GM23338 (cell line): ENCODE measurements around the gene PROKR2.

Experiments
- CTCF ChIP-seq, 2 experiments: fragments of 200-600 bp in 1 of 2; sonication (generic) in 1 of 2; conservative IDR thresholded peaks; 2 replicates each; pipeline versions ENCODE4 v1.5.1 to v1.6.1; 2016 to 2017; ENCODE audit warnings: antibody characterized with exemption in 2 of 2, low read depth in 2 of 2, mild to moderate bottlenecking in 2 of 2, moderate library complexity in 1 of 2
- EZH2 ChIP-seq: fragments of 200-600 bp; sonication (generic); IDR thresholded peaks from one replicate; pipeline ENCODE4 v1.8.0; 2017; ENCODE audit warnings: antibody characterized with exemption, mild to moderate bottlenecking, low read depth; ENCODE audit not compliant: unreplicated experiment
- EZH2phosphoT487 ChIP-seq: fragments of 200-600 bp; sonication (generic); IDR thresholded peaks from one replicate; pipeline ENCODE4 v1.8.1; 2018; ENCODE audit warnings: antibody characterized with exemption; ENCODE audit not compliant: unreplicated experiment
- JUNB ChIP-seq: IDR thresholded peaks from one replicate; pipeline ENCODE4 v1.6.1; 2016; ENCODE audit warnings: antibody characterized with exemption; ENCODE audit not compliant: unreplicated experiment
- NANOG ChIP-seq: IDR thresholded peaks from 2 replicates; pipeline ENCODE4 v1.6.1; 2016; ENCODE audit warnings: antibody characterized with exemption, borderline replicate concordance
- POLR2AphosphoS5 ChIP-seq: IDR thresholded peaks from 2 replicates; pipeline ENCODE4 v1.6.1; 2016; ENCODE audit warnings: antibody characterized with exemption, low read depth
- ZNF114 ChIP-seq: fragments of 250-450 bp; sonication (Bioruptor Pico); IDR thresholded peaks from 2 replicates; pipeline ENCODE4 v1.5.0; 2020; ENCODE audit warnings: mild to moderate bottlenecking, moderate library complexity
- ZNF331 ChIP-seq: fragments of 250-450 bp; sonication (Bioruptor Pico); IDR thresholded peaks from 2 replicates; pipeline ENCODE4 v1.5.0; 2020; ENCODE audit warnings: low read depth, mild to moderate bottlenecking, moderate library complexity
- ZNF462 ChIP-seq: fragments of 250-450 bp; sonication (Bioruptor Pico); IDR thresholded peaks from 2 replicates; pipeline ENCODE4 v1.5.0; 2020; ENCODE audit warnings: mild to moderate bottlenecking, moderate library complexity
- TF ChIP-seq, protein P1 (sequence below): IDR thresholded peaks from one replicate; pipeline ENCODE4 v1.6.1; 2018; ENCODE audit warnings: antibody characterized with exemption; ENCODE audit not compliant: unreplicated experiment
- TF ChIP-seq, protein P2 (sequence below): IDR thresholded peaks from 2 replicates; pipeline ENCODE4 v1.6.1; 2016; ENCODE audit warnings: antibody characterized with exemption

DNA sequence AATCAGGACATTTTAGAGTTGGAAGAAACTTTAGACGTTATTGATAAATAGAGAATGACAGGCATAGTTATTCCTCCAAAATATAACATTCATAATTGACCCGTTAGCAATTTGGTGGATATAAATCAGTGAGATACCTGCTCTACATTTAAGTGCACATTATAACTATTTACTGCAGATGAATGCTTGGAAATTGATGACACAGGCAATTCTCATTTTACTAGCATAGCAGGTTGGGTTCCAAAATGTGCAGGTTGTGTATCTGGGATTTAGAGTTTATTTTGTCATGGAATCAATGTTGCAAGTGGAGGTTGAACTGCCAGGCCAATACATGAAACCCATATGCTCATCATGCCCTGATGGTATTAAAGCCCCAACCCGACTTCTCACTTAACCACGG is 44.4 kb upstream of the PROKR2 start:
- TF ChIP-seq CTCF (conservative IDR thresholded peaks at IDR 0.05; ENCODE audit: low read depth in 2 of 2) = no peak
- TF ChIP-seq JUNB = no peak
- no peak for TF ChIP-seq EZH2phosphoT487
- no peak for TF ChIP-seq NANOG
- no peak for TF ChIP-seq POLR2AphosphoS5
- no peak for TF ChIP-seq ZNF331 (CRISPR knock-in tag)
- no peak for TF ChIP-seq EZH2
- TF ChIP-seq, protein P1, sequence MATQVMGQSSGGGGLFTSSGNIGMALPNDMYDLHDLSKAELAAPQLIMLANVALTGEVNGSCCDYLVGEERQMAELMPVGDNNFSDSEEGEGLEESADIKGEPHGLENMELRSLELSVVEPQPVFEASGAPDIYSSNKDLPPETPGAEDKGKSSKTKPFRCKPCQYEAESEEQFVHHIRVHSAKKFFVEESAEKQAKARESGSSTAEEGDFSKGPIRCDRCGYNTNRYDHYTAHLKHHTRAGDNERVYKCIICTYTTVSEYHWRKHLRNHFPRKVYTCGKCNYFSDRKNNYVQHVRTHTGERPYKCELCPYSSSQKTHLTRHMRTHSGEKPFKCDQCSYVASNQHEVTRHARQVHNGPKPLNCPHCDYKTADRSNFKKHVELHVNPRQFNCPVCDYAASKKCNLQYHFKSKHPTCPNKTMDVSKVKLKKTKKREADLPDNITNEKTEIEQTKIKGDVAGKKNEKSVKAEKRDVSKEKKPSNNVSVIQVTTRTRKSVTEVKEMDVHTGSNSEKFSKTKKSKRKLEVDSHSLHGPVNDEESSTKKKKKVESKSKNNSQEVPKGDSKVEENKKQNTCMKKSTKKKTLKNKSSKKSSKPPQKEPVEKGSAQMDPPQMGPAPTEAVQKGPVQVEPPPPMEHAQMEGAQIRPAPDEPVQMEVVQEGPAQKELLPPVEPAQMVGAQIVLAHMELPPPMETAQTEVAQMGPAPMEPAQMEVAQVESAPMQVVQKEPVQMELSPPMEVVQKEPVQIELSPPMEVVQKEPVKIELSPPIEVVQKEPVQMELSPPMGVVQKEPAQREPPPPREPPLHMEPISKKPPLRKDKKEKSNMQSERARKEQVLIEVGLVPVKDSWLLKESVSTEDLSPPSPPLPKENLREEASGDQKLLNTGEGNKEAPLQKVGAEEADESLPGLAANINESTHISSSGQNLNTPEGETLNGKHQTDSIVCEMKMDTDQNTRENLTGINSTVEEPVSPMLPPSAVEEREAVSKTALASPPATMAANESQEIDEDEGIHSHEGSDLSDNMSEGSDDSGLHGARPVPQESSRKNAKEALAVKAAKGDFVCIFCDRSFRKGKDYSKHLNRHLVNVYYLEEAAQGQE = no peak
- TF ChIP-seq, protein P2, sequence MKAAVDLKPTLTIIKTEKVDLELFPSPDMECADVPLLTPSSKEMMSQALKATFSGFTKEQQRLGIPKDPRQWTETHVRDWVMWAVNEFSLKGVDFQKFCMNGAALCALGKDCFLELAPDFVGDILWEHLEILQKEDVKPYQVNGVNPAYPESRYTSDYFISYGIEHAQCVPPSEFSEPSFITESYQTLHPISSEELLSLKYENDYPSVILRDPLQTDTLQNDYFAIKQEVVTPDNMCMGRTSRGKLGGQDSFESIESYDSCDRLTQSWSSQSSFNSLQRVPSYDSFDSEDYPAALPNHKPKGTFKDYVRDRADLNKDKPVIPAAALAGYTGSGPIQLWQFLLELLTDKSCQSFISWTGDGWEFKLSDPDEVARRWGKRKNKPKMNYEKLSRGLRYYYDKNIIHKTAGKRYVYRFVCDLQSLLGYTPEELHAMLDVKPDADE = no peak
- TF ChIP-seq ZNF114 (CRISPR knock-in tag) = no peak
- TF ChIP-seq ZNF462 (CRISPR knock-in tag) = no peak
